AG04449 (cell line): ENCODE data around the gene USP12.

Source experiments
- CTCF ChIA-PET: fragments of 350-600 bp; formaldehyde crosslinking; extraction: SDS; loops from one replicate; lab custom pipeline; 2021; ENCODE audit warnings: antibody characterized with exemption; lab: Yijun Ruan, JAX
- POLR2A ChIA-PET: fragments of 400-600, 350-600 bp; formaldehyde crosslinking; extraction: SDS; loops from one replicate; lab custom pipeline; 2020; ENCODE audit warnings: antibody characterized with exemption, inconsistent platforms; lab: Yijun Ruan, JAX
- DNase-seq: peaks from one replicate; pipeline ENCODE4 v3.0.0-alpha.2; 2010; ENCODE audit warnings: low read depth, low spot score
- H3K4me3 ChIP-seq: 2 replicates; pipeline ENCODE4 v1.5.1; 2011; ENCODE audit warnings: low read depth, mild to moderate bottlenecking, control low read depth, low read length
- TF ChIP-seq, protein P1 (sequence below): IDR thresholded peaks from one replicate; pipeline ENCODE4 v1.5.1; 2011; ENCODE audit warnings: mild to moderate bottlenecking, moderate library complexity, low read length, control low read depth, inconsistent platforms; ENCODE audit not compliant: insufficient read depth; ENCODE audit errors: missing control alignments

The USP12 gene

DNA sequence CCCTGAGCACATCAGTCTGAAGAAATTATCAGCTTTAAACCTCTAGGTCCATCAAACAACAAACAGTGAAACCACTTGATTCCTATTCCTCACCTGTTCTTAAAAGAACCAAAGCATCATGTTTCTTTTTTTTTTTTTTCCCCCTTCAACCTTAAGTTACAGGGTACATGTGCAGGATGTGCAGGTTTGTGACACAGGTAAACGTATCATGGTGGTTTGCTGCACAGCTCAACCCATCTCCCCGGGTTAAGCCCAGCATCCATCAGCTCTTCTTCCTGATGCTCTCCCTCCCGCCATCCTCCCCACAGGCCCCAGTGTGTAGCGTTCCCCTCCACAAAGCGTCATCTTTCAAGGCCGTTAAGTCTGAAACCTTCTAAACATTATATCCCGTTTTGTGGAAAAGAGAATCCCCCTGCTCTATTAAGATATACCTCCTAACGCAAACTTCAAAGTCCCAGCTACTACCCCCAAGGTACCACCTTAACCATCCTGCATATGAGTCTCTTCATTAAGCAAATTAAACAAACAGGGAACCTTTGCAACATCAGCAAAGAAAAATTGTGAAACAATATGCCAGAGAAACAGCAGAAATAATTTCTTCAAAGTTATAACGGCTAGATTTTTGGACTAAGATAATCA, 10.8 kb downstream of the USP12 start:
- POLR2A ChIA-PET: no interaction called here
- CTCF ChIA-PET: interaction anchor here (0.6 to 2.2 kb wide), 2 partner anchors 32 to 176 kb away, joined by 3 to 5 read pairs; no protein-coding TSS in a partner anchor
- H3K4me3 ChIP-seq: no peak overlapping the region
- TF ChIP-seq, protein P1, sequence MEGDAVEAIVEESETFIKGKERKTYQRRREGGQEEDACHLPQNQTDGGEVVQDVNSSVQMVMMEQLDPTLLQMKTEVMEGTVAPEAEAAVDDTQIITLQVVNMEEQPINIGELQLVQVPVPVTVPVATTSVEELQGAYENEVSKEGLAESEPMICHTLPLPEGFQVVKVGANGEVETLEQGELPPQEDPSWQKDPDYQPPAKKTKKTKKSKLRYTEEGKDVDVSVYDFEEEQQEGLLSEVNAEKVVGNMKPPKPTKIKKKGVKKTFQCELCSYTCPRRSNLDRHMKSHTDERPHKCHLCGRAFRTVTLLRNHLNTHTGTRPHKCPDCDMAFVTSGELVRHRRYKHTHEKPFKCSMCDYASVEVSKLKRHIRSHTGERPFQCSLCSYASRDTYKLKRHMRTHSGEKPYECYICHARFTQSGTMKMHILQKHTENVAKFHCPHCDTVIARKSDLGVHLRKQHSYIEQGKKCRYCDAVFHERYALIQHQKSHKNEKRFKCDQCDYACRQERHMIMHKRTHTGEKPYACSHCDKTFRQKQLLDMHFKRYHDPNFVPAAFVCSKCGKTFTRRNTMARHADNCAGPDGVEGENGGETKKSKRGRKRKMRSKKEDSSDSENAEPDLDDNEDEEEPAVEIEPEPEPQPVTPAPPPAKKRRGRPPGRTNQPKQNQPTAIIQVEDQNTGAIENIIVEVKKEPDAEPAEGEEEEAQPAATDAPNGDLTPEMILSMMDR: no peak
- DNase-seq: no peak

DNA sequence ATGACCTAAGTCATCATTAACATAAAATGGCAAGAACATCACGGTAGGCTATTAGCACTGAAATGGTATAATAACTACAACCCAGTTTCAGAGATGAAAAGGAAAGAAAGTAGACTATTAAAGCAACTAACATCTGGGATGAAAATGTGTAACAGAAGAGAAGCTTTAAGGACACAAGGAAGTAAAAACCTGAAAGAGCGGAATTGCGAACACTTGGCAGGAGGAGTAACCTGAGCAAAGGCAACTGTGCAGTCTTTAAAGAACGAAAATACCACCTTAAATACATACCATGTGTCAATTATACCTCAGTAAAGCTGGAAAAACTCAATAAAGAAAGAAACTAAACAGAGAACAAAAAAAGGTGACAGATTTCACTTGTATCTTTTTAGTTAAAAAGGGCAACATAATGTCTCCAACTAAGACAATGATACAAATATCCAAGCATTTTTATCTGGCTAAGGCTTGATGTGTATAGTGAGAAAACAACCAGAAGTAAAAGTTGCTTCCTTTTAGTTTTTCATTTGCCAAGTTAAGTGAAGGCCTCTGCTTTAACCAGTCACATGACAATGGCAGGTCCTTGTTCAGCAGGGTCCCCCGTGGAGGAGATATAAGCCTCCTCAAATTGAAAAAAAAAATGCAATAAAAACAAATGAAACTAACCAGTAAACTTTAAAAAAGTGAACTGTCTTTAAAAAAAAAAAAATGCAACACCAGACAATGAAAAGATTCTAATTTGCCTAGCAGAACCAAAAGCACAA, 11.6 kb downstream of the USP12 start:
- DNase-seq: no peak
- TF ChIP-seq, protein P1: no peak
- no peak overlapping the region for H3K4me3 ChIP-seq
- ChIA-PET POLR2A (no interaction called here), CTCF (interaction anchor here (0.6 kb wide), 1 partner anchor 31 kb away, joined by 3 read pairs; no protein-coding TSS in a partner anchor)

DNA sequence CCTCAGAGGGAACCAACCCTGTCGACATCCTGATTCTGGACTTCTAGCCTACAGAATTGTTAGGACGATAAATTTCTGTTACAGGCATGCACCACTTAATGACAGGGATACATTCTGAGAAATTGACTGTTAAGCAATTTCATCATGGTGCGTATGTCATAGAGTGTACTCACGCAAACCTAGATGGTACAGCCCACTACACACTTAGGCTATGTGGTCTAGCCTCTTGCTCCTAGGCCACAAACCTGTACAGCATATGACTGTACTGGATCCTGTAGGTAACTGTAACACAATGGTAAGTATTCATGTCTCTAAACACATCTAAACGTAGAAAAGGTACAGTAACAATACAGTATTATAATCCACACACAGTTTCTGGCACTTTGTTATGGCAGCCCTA, 13.3 kb downstream of the USP12 start:
- ChIA-PET CTCF (no interaction called here), POLR2A (no interaction called here)
- TF ChIP-seq, protein P1: no peak

DNA sequence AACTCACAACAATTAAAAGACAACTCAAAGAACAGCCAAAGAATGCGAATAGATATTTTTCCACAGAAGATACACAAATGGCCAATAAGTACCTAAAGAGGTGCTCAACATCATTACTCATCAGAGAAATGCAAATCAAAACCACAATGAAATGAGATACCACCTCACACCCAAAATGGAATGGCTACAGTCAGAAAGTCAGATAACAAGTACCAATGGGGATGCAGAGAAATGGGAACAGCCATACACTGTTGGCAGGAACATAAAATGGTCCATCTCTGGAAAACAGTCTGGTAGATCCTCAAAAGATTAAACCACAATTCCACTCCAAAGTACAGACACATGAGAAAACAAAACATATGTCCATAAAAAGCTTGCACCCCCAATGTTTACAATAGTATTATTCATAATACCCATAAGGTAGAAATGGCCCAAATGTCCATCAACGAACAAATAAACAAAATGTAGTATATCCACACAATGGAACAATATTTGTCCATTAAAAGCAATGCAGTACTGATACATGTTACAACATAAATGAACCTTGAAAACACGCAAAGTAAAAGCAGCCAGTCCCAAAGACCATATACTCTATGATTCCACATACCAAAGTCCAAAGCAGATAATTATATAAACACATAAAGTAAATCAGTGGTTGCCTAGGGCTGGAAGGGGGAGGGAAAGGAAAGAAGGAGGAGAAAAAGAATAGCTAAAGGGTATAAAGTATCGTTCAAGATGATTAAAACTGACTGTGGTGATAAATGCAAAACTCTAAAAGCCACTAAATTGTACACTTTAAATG, 19.6 kb downstream of the USP12 start:
- POLR2A ChIA-PET: no interaction called here
- TF ChIP-seq, protein P1: no peak
- CTCF ChIA-PET: interaction anchor here (0.7 kb wide), 1 partner anchor 31 kb away, joined by 3 read pairs; no protein-coding TSS in a partner anchor
- no peak overlapping the region for H3K4me3 ChIP-seq
- no peak for DNase-seq

More for the DNA sequence above, 13.3 kb downstream of the USP12 start:
- DNase-seq: no peak
- no peak overlapping the region for H3K4me3 ChIP-seq

DNA sequence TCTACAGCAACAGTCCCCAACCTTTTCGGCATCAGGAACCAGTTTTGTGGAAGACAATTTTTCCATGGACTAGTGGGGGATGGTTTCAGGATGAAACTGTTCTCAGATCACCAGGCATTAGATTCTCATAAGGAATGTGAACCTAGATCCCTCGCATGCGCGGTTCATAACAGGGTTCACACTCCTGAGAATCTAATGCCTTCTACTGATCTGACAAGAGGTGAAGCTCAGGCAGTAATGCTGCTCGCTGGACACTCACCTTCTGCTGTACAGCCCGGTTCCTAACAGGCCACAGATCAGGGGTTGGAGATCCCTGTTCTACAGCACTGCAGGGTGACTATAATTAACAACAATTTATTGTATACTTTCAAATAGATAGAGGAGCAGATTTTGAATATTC, 21.9 kb downstream of the USP12 start:
- no peak for DNase-seq
- H3K4me3 ChIP-seq: no peak overlapping the region
- CTCF ChIA-PET: no interaction called here
- POLR2A ChIA-PET: no interaction called here
- TF ChIP-seq, protein P1: no peak

DNA sequence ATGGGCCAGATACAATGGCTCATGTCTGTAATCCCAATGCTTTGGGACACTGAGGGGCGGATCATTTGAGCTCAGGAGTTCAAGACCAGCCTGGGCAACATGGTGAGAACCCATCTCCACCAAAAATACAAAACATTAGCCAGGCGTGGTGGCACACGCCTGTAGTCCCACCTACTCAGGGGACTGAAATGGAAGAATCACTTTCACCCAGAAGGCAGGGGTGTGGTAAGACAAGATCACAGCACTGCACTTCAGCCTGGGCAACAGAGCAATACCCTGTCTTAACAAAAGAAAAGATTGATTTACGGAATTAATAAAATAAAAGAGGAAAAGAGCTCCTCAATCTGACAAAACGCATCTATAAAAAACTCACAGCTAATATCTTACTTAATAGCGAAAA, 22.7 kb downstream of the USP12 start:
- no peak for DNase-seq
- POLR2A ChIA-PET: no interaction called here
- TF ChIP-seq, protein P1: no peak
- H3K4me3 ChIP-seq: no peak overlapping the region
- CTCF ChIA-PET: interaction anchor here (1.0 kb wide), 1 partner anchor 22 kb away, joined by 3 read pairs; no protein-coding TSS in a partner anchor
